DND-41 (cell line): ENCODE results near the gene ATXN1.

ENCODE experiments used
- ATAC-seq: fragments of 200-7000 bp; cut with Tn5 transposase; 3 replicates; pipeline ENCODE4 v1.9.1; 2021; ENCODE audit warnings: low read depth; ENCODE audit not compliant: insufficient read depth
- DNase-seq: peaks from one replicate; pipeline ENCODE4 v3.0.0-alpha.2; 2020
- H2AFZ ChIP-seq: 2 replicates; pipeline ENCODE4 v1.6.0; 2012; ENCODE audit warnings: low read depth, low read length
- H3K27ac ChIP-seq: 2 replicates; pipeline ENCODE4 v1.5.1; 2012; ENCODE audit warnings: low read length, inconsistent platforms
- H3K27me3 ChIP-seq: fragments of 200-600 bp; sonication (generic); 2 replicates; pipeline ENCODE4 v1.6.0; 2012; ENCODE audit warnings: low read length, mild to moderate bottlenecking, inconsistent platforms; ENCODE audit not compliant: insufficient read depth, poor library complexity
- H3K36me3 ChIP-seq: 2 replicates; pipeline ENCODE4 v1.5.1; 2012; ENCODE audit warnings: low read length, inconsistent platforms; ENCODE audit not compliant: insufficient read depth
- H3K4me1 ChIP-seq: 2 replicates; pipeline ENCODE4 v1.5.1; 2012; ENCODE audit warnings: mild to moderate bottlenecking, low read length; ENCODE audit not compliant: insufficient read depth
- H3K4me2 ChIP-seq: 2 replicates; pipeline ENCODE4 v1.6.0; 2012; ENCODE audit warnings: mild to moderate bottlenecking, moderate library complexity, low read length, inconsistent platforms; ENCODE audit not compliant: insufficient read depth
- H3K4me3 ChIP-seq, 2 experiments: fragments of 200-600 bp in 1 of 2; shearing (Covaris generic) in 1 of 2; 2 replicates each; pipeline ENCODE4 v1.5.1; 2012 to 2016; ENCODE audit warnings: inconsistent platforms in 2 of 2, low read length in 2 of 2, mild to moderate bottlenecking in 2 of 2, low read depth in 1 of 2, moderate library complexity in 1 of 2
- H3K79me2 ChIP-seq: 2 replicates; pipeline ENCODE4 v1.6.0; 2012; ENCODE audit warnings: low read length, inconsistent platforms; ENCODE audit not compliant: insufficient read depth
- H3K9ac ChIP-seq: 2 replicates; pipeline ENCODE4 v1.6.0; 2012; ENCODE audit warnings: low read depth, mild to moderate bottlenecking, inconsistent platforms, low read length, moderate library complexity
- H3K9me3 ChIP-seq: 2 replicates; pipeline ENCODE4 v1.5.1; 2012; ENCODE audit warnings: low read length, moderate library complexity, mild to moderate bottlenecking, inconsistent platforms; ENCODE audit not compliant: insufficient read depth, severe bottlenecking
- H4K20me1 ChIP-seq: 2 replicates; pipeline ENCODE4 v1.6.0; 2012; ENCODE audit warnings: low read length; ENCODE audit not compliant: insufficient read depth
- CTCF ChIP-seq: IDR thresholded peaks from 2 replicates; pipeline ENCODE4 v1.5.1; 2012; ENCODE audit warnings: borderline replicate concordance, low read length, moderate library complexity, mild to moderate bottlenecking; ENCODE audit not compliant: poor library complexity, severe bottlenecking; ENCODE audit errors: extremely low read depth
- EZH2 ChIP-seq: IDR thresholded peaks from 3 replicates; pipeline ENCODE4 v1.6.1; 2012; ENCODE audit warnings: borderline replicate concordance, low read depth, mild to moderate bottlenecking, moderate library complexity, low read length, inconsistent platforms; ENCODE audit not compliant: severe bottlenecking

ATXN1 gene

GRCh38 chr6:16635810-16636602, 125.3 kb downstream of the ATXN1 start:
- no peak overlapping the region for H3K9ac ChIP-seq
- no peak overlapping the region for H3K27ac ChIP-seq
- no peaks in the 10 kb centered on the region for H3K36me3 ChIP-seq
- no peak overlapping the region for H3K4me2 ChIP-seq
- no peak overlapping the region for H3K4me3 ChIP-seq
- no peaks in the 10 kb centered on the region for H3K9me3 ChIP-seq
- H3K27me3 ChIP-seq, result no peaks in the 10 kb centered on the region
- H3K79me2 ChIP-seq, result no peaks in the 10 kb centered on the region
- TF ChIP-seq CTCF (no peak), EZH2 (no peak)
- DNase-seq, result no peak
- no peak overlapping the region; the same call in 1 of the 2 replicates for H2AFZ ChIP-seq
- no peaks in the 10 kb centered on the region for H3K4me1 ChIP-seq
- H4K20me1 ChIP-seq, result no peaks in the 10 kb centered on the region
- ATAC-seq, result no peak

- Histone ChIP-seq H3K9me3 (no peaks in the 10 kb centered on the region), H4K20me1 (no peaks in the 10 kb centered on the region), H3K36me3 (no peaks in the 10 kb centered on the region), H3K27me3 (no peaks in the 10 kb centered on the region), H2AFZ (no peak overlapping the region), H3K9ac (no peak overlapping the region), H3K4me1 (no peaks in the 10 kb centered on the region), H3K79me2 (no peaks in the 10 kb centered on the region), H3K4me2 (no peak overlapping the region), H3K4me3 (no peak overlapping the region), H3K27ac (no peak overlapping the region)
- no peak for ATAC-seq
- no peak for DNase-seq
- TF ChIP-seq EZH2, result no peak
- TF ChIP-seq CTCF, result no peak
Measured at GRCh38 chr6:16635291-16635809, 125.9 kb downstream of the ATXN1 start.

- Histone ChIP-seq H3K27me3 (no peaks in the 10 kb centered on the region), H3K4me2 (no peak overlapping the region), H3K9ac (no peak overlapping the region), H3K27ac (no peak overlapping the region), H3K36me3 (no peaks in the 10 kb centered on the region), H3K9me3 (no peaks in the 10 kb centered on the region), H4K20me1 (no peaks in the 10 kb centered on the region), H3K79me2 (no peaks in the 10 kb centered on the region), H2AFZ (no peak overlapping the region), H3K4me3 (no peak overlapping the region), H3K4me1 (no peaks in the 10 kb centered on the region)
- TF ChIP-seq CTCF (no peak), EZH2 (no peak)
- DNase-seq (no peak), ATAC-seq (no peak)
Measured at GRCh38 chr6:16634855-16635254, 126.4 kb downstream of the ATXN1 start.
